CD4-positive, alpha-beta T cell treated with Interleukin-1 beta for 1 hour (primary cell): ENCODE measurements around the gene ADM.

Source experiments
- DNase-seq, 2 donors: peaks; one replicate each; pipeline ENCODE4 v3.0.0-alpha.2; 2020 to 2022

ADM gene

GRCh38 chr11:10329935-10330334 is 25.1 kb downstream of the ADM start:
- no peak for DNase-seq

GRCh38 chr11:10331548-10332289 is 26.8 kb downstream of the ADM start:
- no peak for DNase-seq

- DNase-seq, result no peak
Measured at GRCh38 chr11:10333490-10333889, 28.6 kb downstream of the ADM start.

- DNase-seq, result no peak
Measured at GRCh38 chr11:10338287-10338686, 33.4 kb downstream of the ADM start.

GRCh38 chr11:10348650-10349280 is 43.9 kb downstream of the ADM start:
- no peak for DNase-seq

GRCh38 chr11:10349281-10349665 is 44.4 kb downstream of the ADM start:
- no peak for DNase-seq

- DNase-seq, result no peak
Measured at GRCh38 chr11:10349806-10350205, 44.9 kb downstream of the ADM start.

- DNase-seq, result no peak
Measured at GRCh38 chr11:10350334-10350733, 45.5 kb downstream of the ADM start.

GRCh38 chr11:10351435-10351764 is 46.5 kb downstream of the ADM start:
- no peak for DNase-seq

- DNase-seq, result no peak
Measured at GRCh38 chr11:10351765-10352641, 47.1 kb downstream of the ADM start.

GRCh38 chr11:10352921-10353550 is 48.2 kb downstream of the ADM start:
- DNase-seq, result no peak

- no peak for DNase-seq
Measured at GRCh38 chr11:10354389-10354788, 49.5 kb downstream of the ADM start.

GRCh38 chr11:10355257-10355661 is 50.4 kb downstream of the ADM start:
- DNase-seq, result no peak

- no peak for DNase-seq
Measured at GRCh38 chr11:10356161-10356560, 51.3 kb downstream of the ADM start.
